WTC11 (cell line): ENCODE data around the gene PTCH1. TPM values are rescaled to one million over a fixed set of nuclear protein-coding genes. Genes with fewer than 3 reads are reported as not detected.

Experiments used
- ATAC-seq: fragments of 200-7000 bp; cut with Tn5 transposase; 2 replicates; pipeline ENCODE4 v1.10.0; 2021; ENCODE audit warnings: mild to moderate bottlenecking, moderate library complexity
- CTCF ChIA-PET: fragments of 300-600 bp; sonication (Branson Sonifier 250); formaldehyde crosslinking; loops from one replicate; lab custom pipeline; 2021; ENCODE audit warnings: antibody characterized with exemption; lab: Charles Lee
- POLR2A ChIA-PET: fragments of 350-600 bp; sonication (Branson Sonifier 250); formaldehyde crosslinking; loops from one replicate; lab custom pipeline; 2021; ENCODE audit warnings: antibody characterized with exemption; lab: Charles Lee
- DNase-seq: peaks from one replicate; pipeline ENCODE4 v3.0.0; 2021; ENCODE audit warnings: low spot score
- H3K27ac Mint-ChIP-seq: 2 replicates; pipeline ENCODE4 v1.8.0; 2021; ENCODE audit warnings: mixed read lengths
- H3K27me3 Mint-ChIP-seq: 2 replicates; pipeline ENCODE4 v1.8.0; 2021; ENCODE audit warnings: low read depth, mild to moderate bottlenecking, moderate library complexity, mixed read lengths
- H3K36me3 Mint-ChIP-seq: 2 replicates; pipeline ENCODE4 v1.8.0; 2021; ENCODE audit warnings: mixed read lengths
- H3K4me1 Mint-ChIP-seq: 2 replicates; pipeline ENCODE4 v1.8.0; 2022; ENCODE audit warnings: mixed read lengths
- H3K4me3 Mint-ChIP-seq: 2 replicates; pipeline ENCODE4 v1.8.0; 2021; ENCODE audit warnings: mild to moderate bottlenecking, moderate library complexity, mixed read lengths
- H3K9me3 Mint-ChIP-seq: 2 replicates; pipeline ENCODE4 v1.8.0; 2021; ENCODE audit warnings: mixed read lengths
- CBFB ChIP-seq: sonication (generic); formaldehyde crosslinking; IDR thresholded peaks from 2 replicates; pipeline ENCODE4 v1.8.1; 2022; ENCODE audit warnings: mild to moderate bottlenecking, low read depth, missing genetic modification reagents
- FOXK1 ChIP-seq: sonication (generic); formaldehyde crosslinking; IDR thresholded peaks from 2 replicates; pipeline ENCODE4 v1.8.0; 2022; ENCODE audit warnings: mild to moderate bottlenecking, moderate library complexity, missing genetic modification reagents
- JAZF1 ChIP-seq: fragments of 250-450 bp; sonication (Bioruptor Pico); IDR thresholded peaks from 2 replicates; pipeline ENCODE4 v1.9.0; 2021; ENCODE audit warnings: moderate library complexity, mild to moderate bottlenecking, inconsistent platforms
- KAT7 ChIP-seq: sonication (generic); formaldehyde crosslinking; IDR thresholded peaks from 2 replicates; pipeline ENCODE4 v1.8.1; 2023; ENCODE audit warnings: missing genetic modification reagents, mild to moderate bottlenecking, borderline replicate concordance
- MYBL2 ChIP-seq: sonication (generic); formaldehyde crosslinking; IDR thresholded peaks from 2 replicates; pipeline ENCODE4 v1.8.1; 2023; ENCODE audit warnings: mild to moderate bottlenecking, moderate library complexity, missing genetic modification reagents
- NFATC4 ChIP-seq: fragments of 250-450 bp; sonication (Bioruptor Pico); IDR thresholded peaks from 2 replicates; pipeline ENCODE4 v1.9.0; 2021; ENCODE audit warnings: mild to moderate bottlenecking
- NFE2L1 ChIP-seq: sonication (generic); formaldehyde crosslinking; IDR thresholded peaks from 2 replicates; pipeline ENCODE4 v1.8.1; 2023; ENCODE audit warnings: missing genetic modification reagents
- NR1H2 ChIP-seq: sonication (generic); formaldehyde crosslinking; IDR thresholded peaks from 2 replicates; pipeline ENCODE4 v1.9.0; 2021; ENCODE audit warnings: mild to moderate bottlenecking, moderate library complexity, missing genetic modification reagents
- NR3C1 ChIP-seq: sonication (generic); formaldehyde crosslinking; conservative IDR thresholded peaks from 2 replicates; pipeline ENCODE4 v1.8.1; 2023; ENCODE audit warnings: low read depth, mild to moderate bottlenecking, missing genetic modification reagents
- PRRX2 ChIP-seq: fragments of 250-450 bp; sonication (Bioruptor Pico); IDR thresholded peaks from 2 replicates; pipeline ENCODE4 v1.8.0; 2021; ENCODE audit warnings: mild to moderate bottlenecking
- SOX15 ChIP-seq: fragments of 250-450 bp; sonication (Bioruptor Pico); IDR thresholded peaks from 2 replicates; pipeline ENCODE4 v1.9.0; 2021; ENCODE audit warnings: mild to moderate bottlenecking
- SP1 ChIP-seq: sonication (generic); formaldehyde crosslinking; conservative IDR thresholded peaks from 2 replicates; pipeline ENCODE4 v1.8.1; 2022; ENCODE audit warnings: missing genetic modification reagents
- TCF7 ChIP-seq: sonication (generic); formaldehyde crosslinking; IDR thresholded peaks from 2 replicates; pipeline ENCODE4 v1.8.0; 2022; ENCODE audit warnings: mild to moderate bottlenecking, low read depth, missing genetic modification reagents, moderate library complexity
- ZNF121 ChIP-seq: sonication (generic); formaldehyde crosslinking; IDR thresholded peaks from 2 replicates; pipeline ENCODE4 v1.8.0; 2023; ENCODE audit warnings: missing genetic modification reagents
- ZNF138 ChIP-seq: sonication (generic); formaldehyde crosslinking; conservative IDR thresholded peaks from 2 replicates; pipeline ENCODE4 v1.8.1; 2022; ENCODE audit warnings: mild to moderate bottlenecking, moderate library complexity, missing genetic modification reagents
- ZNF671 ChIP-seq: fragments of 250-450 bp; sonication (Bioruptor Pico); IDR thresholded peaks from 2 replicates; pipeline ENCODE4 v1.8.0; 2021; ENCODE audit warnings: mild to moderate bottlenecking
- total RNA-seq: library from RNA; stranded (reverse); gene quantifications from 3 replicates; pipeline ENCODE4 v1.2.3, GENCODE V29; 2021
- TF ChIP-seq, protein P1 (sequence below): sonication (generic); formaldehyde crosslinking; IDR thresholded peaks from 2 replicates; pipeline ENCODE4 v1.8.1; 2023; ENCODE audit warnings: mild to moderate bottlenecking, missing genetic modification reagents, moderate library complexity
- TF ChIP-seq, protein P2 (sequence below): sonication (generic); formaldehyde crosslinking; IDR thresholded peaks from 2 replicates; pipeline ENCODE4 v1.8.1; 2022; ENCODE audit warnings: low read depth, missing genetic modification reagents, borderline replicate concordance
- TF ChIP-seq, protein P3 (sequence below): fragments of 250-450 bp; sonication (Bioruptor Pico); IDR thresholded peaks from 2 replicates; pipeline ENCODE4 v1.9.0; 2021; ENCODE audit warnings: moderate library complexity, mild to moderate bottlenecking, inconsistent platforms, borderline replicate concordance
- TF ChIP-seq, protein P4 (sequence below): fragments of 250-450 bp; sonication (Bioruptor Pico); IDR thresholded peaks from 2 replicates; pipeline ENCODE4 v1.9.0; 2021; ENCODE audit warnings: mild to moderate bottlenecking, borderline replicate concordance
- TF ChIP-seq, protein P5 (sequence below): sonication (generic); formaldehyde crosslinking; IDR thresholded peaks from 2 replicates; pipeline ENCODE4 v1.8.1; 2023; ENCODE audit warnings: mild to moderate bottlenecking, missing genetic modification reagents

The PTCH1 gene
- total RNA-seq, 1 experiment from 2014 or later, result 38.0 TPM

DNA sequence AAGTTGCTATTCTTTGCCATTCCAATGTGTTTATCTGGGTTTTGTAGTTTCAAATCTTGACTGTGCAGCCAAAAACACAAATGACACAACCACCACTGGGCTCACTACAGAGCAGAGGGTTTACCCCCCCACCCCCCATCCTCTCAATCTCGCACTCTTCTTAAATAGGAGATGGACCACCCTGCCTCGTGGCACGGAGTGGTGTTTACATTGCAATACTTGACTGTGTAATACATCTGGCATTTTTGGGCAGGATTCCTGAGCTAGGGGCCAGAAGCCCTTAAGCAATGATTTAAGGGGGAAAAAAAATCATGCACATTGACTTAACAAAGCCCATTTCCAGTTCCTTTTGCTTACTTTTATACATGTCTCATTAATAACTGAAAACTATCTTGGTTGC is 19.0 kb downstream of the PTCH1 start:
- Mint-ChIP-seq H3K4me1 (peaks cover 84% of the 10 kb centered on the region), H3K27me3 (0 out of 2 replicates have a peak, but pooled peaks cover 3% of the 10 kb centered on the region), H3K9me3 (no peaks in the 10 kb centered on the region), H3K27ac (peak overlapping the region; percentile 7; the same call in 1 of the 2 replicates), H3K36me3 (peaks cover 9% of the 10 kb centered on the region), H3K4me3 (no peak overlapping the region)
- POLR2A ChIA-PET, result interaction anchor here (1.2 kb wide), 1 partner anchor 11 kb away, joined by 3 read pairs; no protein-coding TSS in a partner anchor
- CTCF ChIA-PET, result no interaction called here
- no peak for DNase-seq
- ATAC-seq, result no peak
- no peak for TF ChIP-seq NR1H2 (CRISPR knock-in tag)
- TF ChIP-seq ZNF671, result no peak
- no peak for TF ChIP-seq NR3C1 (CRISPR knock-in tag)

DNA sequence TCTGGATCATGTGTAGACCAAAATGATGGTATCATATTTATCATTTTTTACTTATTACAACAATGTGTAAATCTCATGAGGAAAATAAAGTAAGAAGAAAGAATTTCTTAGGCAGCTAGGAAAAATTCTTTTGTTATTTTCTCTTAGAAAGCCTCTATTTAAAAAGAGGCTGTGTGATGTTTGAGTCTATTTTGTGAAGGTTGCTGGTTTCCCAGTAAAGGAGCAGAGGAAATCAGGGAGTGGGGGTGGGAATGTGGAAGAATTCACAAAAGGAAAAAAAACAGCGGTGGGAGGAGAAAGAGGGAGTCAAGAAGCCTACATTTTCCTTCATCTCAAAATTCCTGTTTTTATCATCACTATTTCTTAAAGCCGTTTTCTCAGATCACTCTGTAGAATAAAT is 20.1 kb downstream of the PTCH1 start:
- Mint-ChIP-seq H3K27me3 (0 out of 2 replicates have a peak, but pooled peaks cover 3% of the 10 kb centered on the region), H3K4me3 (peak overlapping the region; percentile 49), H3K27ac (no peak overlapping the region), H3K9me3 (no peaks in the 10 kb centered on the region), H3K4me1 (peaks cover 83% of the 10 kb centered on the region), H3K36me3 (peaks cover 9% of the 10 kb centered on the region)
- ChIA-PET CTCF (interaction anchor here (1.3 kb wide), 1 partner anchor 240 kb away, joined by 3 read pairs; no protein-coding TSS in a partner anchor), POLR2A (interaction anchor here (1.0 kb wide), 1 partner anchor 13 kb away, joined by 3 read pairs; no protein-coding TSS in a partner anchor)
- ATAC-seq, result no peak
- TF ChIP-seq JAZF1 (no peak), CBFB (CRISPR knock-in tag) (no peak), KAT7 (no peak), SP1 (no peak), TCF7 (no peak), FOXK1 (CRISPR knock-in tag) (no peak), PRRX2 (CRISPR knock-in tag) (no peak), NFATC4 (no peak), SOX15 (CRISPR knock-in tag) (no peak), MYBL2 (CRISPR knock-in tag) (no peak)
- TF ChIP-seq, protein P1, sequence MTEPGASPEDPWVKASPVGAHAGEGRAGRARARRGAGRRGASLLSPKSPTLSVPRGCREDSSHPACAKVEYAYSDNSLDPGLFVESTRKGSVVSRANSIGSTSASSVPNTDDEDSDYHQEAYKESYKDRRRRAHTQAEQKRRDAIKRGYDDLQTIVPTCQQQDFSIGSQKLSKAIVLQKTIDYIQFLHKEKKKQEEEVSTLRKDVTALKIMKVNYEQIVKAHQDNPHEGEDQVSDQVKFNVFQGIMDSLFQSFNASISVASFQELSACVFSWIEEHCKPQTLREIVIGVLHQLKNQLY (CRISPR knock-in tag), result no peak
- TF ChIP-seq, protein P2, sequence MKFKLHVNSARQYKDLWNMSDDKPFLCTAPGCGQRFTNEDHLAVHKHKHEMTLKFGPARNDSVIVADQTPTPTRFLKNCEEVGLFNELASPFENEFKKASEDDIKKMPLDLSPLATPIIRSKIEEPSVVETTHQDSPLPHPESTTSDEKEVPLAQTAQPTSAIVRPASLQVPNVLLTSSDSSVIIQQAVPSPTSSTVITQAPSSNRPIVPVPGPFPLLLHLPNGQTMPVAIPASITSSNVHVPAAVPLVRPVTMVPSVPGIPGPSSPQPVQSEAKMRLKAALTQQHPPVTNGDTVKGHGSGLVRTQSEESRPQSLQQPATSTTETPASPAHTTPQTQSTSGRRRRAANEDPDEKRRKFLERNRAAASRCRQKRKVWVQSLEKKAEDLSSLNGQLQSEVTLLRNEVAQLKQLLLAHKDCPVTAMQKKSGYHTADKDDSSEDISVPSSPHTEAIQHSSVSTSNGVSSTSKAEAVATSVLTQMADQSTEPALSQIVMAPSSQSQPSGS (CRISPR knock-in tag), result no peak
- TF ChIP-seq, protein P3, sequence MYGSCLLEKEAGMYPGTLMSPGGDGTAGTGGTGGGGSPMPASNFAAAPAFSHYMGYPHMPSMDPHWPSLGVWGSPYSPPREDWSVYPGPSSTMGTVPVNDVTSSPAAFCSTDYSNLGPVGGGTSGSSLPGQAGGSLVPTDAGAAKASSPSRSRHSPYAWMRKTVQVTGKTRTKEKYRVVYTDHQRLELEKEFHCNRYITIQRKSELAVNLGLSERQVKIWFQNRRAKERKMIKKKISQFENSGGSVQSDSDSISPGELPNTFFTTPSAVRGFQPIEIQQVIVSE (CRISPR knock-in tag), result no peak
- TF ChIP-seq, protein P4, sequence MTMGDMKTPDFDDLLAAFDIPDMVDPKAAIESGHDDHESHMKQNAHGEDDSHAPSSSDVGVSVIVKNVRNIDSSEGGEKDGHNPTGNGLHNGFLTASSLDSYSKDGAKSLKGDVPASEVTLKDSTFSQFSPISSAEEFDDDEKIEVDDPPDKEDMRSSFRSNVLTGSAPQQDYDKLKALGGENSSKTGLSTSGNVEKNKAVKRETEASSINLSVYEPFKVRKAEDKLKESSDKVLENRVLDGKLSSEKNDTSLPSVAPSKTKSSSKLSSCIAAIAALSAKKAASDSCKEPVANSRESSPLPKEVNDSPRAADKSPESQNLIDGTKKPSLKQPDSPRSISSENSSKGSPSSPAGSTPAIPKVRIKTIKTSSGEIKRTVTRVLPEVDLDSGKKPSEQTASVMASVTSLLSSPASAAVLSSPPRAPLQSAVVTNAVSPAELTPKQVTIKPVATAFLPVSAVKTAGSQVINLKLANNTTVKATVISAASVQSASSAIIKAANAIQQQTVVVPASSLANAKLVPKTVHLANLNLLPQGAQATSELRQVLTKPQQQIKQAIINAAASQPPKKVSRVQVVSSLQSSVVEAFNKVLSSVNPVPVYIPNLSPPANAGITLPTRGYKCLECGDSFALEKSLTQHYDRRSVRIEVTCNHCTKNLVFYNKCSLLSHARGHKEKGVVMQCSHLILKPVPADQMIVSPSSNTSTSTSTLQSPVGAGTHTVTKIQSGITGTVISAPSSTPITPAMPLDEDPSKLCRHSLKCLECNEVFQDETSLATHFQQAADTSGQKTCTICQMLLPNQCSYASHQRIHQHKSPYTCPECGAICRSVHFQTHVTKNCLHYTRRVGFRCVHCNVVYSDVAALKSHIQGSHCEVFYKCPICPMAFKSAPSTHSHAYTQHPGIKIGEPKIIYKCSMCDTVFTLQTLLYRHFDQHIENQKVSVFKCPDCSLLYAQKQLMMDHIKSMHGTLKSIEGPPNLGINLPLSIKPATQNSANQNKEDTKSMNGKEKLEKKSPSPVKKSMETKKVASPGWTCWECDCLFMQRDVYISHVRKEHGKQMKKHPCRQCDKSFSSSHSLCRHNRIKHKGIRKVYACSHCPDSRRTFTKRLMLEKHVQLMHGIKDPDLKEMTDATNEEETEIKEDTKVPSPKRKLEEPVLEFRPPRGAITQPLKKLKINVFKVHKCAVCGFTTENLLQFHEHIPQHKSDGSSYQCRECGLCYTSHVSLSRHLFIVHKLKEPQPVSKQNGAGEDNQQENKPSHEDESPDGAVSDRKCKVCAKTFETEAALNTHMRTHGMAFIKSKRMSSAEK (CRISPR knock-in tag), result no peak
- no peak for DNase-seq

DNA sequence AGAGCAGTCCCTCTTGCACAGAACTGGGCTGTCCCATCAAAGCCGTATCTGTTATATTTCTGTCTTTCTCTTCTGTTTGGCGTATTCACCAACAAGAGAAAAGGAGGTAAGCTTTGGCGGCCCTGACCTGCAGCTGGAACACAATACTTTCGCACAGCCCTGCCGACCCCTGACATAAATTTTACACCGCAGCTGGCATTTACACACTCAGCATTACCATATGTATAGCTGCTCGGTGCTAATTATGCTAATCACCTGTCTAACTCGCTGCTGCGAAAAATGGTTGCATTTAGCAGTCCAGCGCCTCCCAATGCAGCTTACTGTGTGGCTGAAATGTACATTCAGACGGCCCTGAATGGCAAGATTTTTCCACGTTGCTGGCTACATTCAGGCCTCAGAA is 20.8 kb downstream of the PTCH1 start:
- ATAC-seq (peak; percentile 8; the same call in 1 of the 2 replicates), DNase-seq (no peak)
- ChIA-PET CTCF (interaction anchor here (1.0 to 1.3 kb wide), 2 partner anchors 33 to 240 kb away, joined by 3 read pairs; no protein-coding TSS in a partner anchor), POLR2A (no interaction called here)
- 0 out of 2 replicates have a peak, but pooled peaks cover 3% of the 10 kb centered on the region for H3K27me3 Mint-ChIP-seq
- no peaks in the 10 kb centered on the region for H3K9me3 Mint-ChIP-seq
- peak overlapping the region; percentile 49 for H3K4me3 Mint-ChIP-seq
- peaks cover 78% of the 10 kb centered on the region for H3K4me1 Mint-ChIP-seq
- H3K36me3 Mint-ChIP-seq, result peaks cover 6% of the 10 kb centered on the region
- H3K27ac Mint-ChIP-seq, result peak overlapping the region; percentile 95
- TF ChIP-seq, protein P5, sequence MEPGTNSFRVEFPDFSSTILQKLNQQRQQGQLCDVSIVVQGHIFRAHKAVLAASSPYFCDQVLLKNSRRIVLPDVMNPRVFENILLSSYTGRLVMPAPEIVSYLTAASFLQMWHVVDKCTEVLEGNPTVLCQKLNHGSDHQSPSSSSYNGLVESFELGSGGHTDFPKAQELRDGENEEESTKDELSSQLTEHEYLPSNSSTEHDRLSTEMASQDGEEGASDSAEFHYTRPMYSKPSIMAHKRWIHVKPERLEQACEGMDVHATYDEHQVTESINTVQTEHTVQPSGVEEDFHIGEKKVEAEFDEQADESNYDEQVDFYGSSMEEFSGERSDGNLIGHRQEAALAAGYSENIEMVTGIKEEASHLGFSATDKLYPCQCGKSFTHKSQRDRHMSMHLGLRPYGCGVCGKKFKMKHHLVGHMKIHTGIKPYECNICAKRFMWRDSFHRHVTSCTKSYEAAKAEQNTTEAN (CRISPR knock-in tag), result peak; percentile 96
- no peak for TF ChIP-seq NFE2L1
- TF ChIP-seq ZNF138 (CRISPR knock-in tag), result no peak
- no peak for TF ChIP-seq ZNF121
